Hepatocyte (in vitro differentiated cells): ENCODE measurements around the gene STEAP3. TPM values are rescaled to one million over a fixed set of nuclear protein-coding genes. Genes with fewer than 3 reads are reported as not detected.

Experiments used
- DNase-seq: peaks from one replicate; pipeline ENCODE4 v3.0.0-alpha.2; 2016; ENCODE audit warnings: low spot score
- H2AFZ ChIP-seq: fragments of 200-600 bp; sonication (generic); 2 replicates; pipeline ENCODE4 v1.6.0; 2016; ENCODE audit warnings: antibody characterized with exemption, mild to moderate bottlenecking
- H3K27ac ChIP-seq: fragments of 200-600 bp; sonication (generic); 2 replicates; pipeline ENCODE4 v1.5.1; 2016; ENCODE audit warnings: mild to moderate bottlenecking
- H3K27me3 ChIP-seq: fragments of 200-600 bp; sonication (generic); 2 replicates; pipeline ENCODE4 v1.6.1; 2016
- H3K36me3 ChIP-seq: fragments of 200-600 bp; sonication (generic); replicated peaks from 2 replicates; pipeline ENCODE4 v1.5.1; 2016; ENCODE audit warnings: low read depth; ENCODE audit not compliant: insufficient read depth
- H3K4me1 ChIP-seq: fragments of 200-600 bp; sonication (generic); 2 replicates; pipeline ENCODE4 v1.5.1; 2016; ENCODE audit warnings: mild to moderate bottlenecking, moderate library complexity; ENCODE audit not compliant: insufficient read depth
- H3K4me2 ChIP-seq: fragments of 200-600 bp; sonication (generic); 2 replicates; pipeline ENCODE4 v1.6.0; 2016
- H3K4me3 ChIP-seq: fragments of 200-600 bp; sonication (generic); 2 replicates; pipeline ENCODE4 v1.5.1; 2016; ENCODE audit warnings: mild to moderate bottlenecking
- H3K79me2 ChIP-seq: fragments of 200-600 bp; sonication (generic); 2 replicates; pipeline ENCODE4 v1.6.0; 2017; ENCODE audit warnings: mild to moderate bottlenecking
- H3K9me2 ChIP-seq: fragments of 200-600 bp; sonication (generic); replicated peaks from 2 replicates; pipeline ENCODE4 v1.6.0; 2017; ENCODE audit warnings: mild to moderate bottlenecking; ENCODE audit not compliant: insufficient read depth
- H3K9me3 ChIP-seq: fragments of 200-600 bp; sonication (generic); 2 replicates; pipeline ENCODE4 v1.5.1; 2016; ENCODE audit warnings: low read depth, mild to moderate bottlenecking
- H4K20me1 ChIP-seq: fragments of 200-600 bp; sonication (generic); 2 replicates; pipeline ENCODE4 v1.6.0; 2016; ENCODE audit warnings: mild to moderate bottlenecking; ENCODE audit not compliant: insufficient read depth, poor library complexity, severe bottlenecking
- CTCF ChIP-seq: fragments of 200-600 bp; sonication (generic); IDR thresholded peaks from 2 replicates; pipeline ENCODE4 v1.5.1; 2016; ENCODE audit warnings: antibody characterized with exemption, mild to moderate bottlenecking; ENCODE audit not compliant: poor library complexity
- EZH2 ChIP-seq: fragments of 200-600 bp; sonication (generic); IDR thresholded peaks from 2 replicates; pipeline ENCODE4 v1.6.1; 2016; ENCODE audit warnings: antibody characterized with exemption, mild to moderate bottlenecking, borderline replicate concordance
- EZH2phosphoT487 ChIP-seq: fragments of 200-600 bp; sonication (generic); IDR thresholded peaks from one replicate; pipeline ENCODE4 v1.6.1; 2018; ENCODE audit warnings: antibody characterized with exemption, mild to moderate bottlenecking, low read depth, moderate library complexity; ENCODE audit not compliant: unreplicated experiment, severe bottlenecking
- WGBS: methylation state at CpG from one replicate; pipeline ENCODE4 v1.1.6; 2016; ENCODE audit warnings: low lambda C conversion rate; ENCODE audit errors: missing lambda C conversion rate; 5-methylcytosine and 5-hydroxymethylcytosine counted together
- polyA plus RNA-seq: library from polyadenylated mRNA; unstranded; fragments of >200 nt; fragmentation: Nextera tagmentation; extraction: Ambion mirVana; gene quantifications from 2 replicates; pipeline ENCODE4 v1.2.1, GENCODE V29; 2016
- total RNA-seq: library from RNA; depleted of rRNA; stranded (reverse); fragments of >200 nt; gene quantifications from 2 replicates; pipeline ENCODE4 v1.2.3, GENCODE V29; 2014

Gene STEAP3
- total and polyA plus RNA-seq, 2 experiments from 2014 or later, result 11.2 to 12.0 TPM

GRCh38 chr2:119293900-119294299 lies 70.3 kb downstream of the STEAP3 start:
- 85% methylated on average over 7 of the region's 7 CpGs for WGBS
- Histone ChIP-seq H3K9me3 (no peaks in the 10 kb centered on the region), H4K20me1 (no peaks in the 10 kb centered on the region), H3K36me3 (no peaks in the 10 kb centered on the region), H2AFZ (no peak overlapping the region), H3K4me2 (no peak overlapping the region), H3K27ac (no peak overlapping the region), H3K79me2 (no peaks in the 10 kb centered on the region), H3K27me3 (no peaks in the 10 kb centered on the region), H3K4me1 (no peaks in the 10 kb centered on the region), H3K9me2 (no peaks in the 10 kb centered on the region), H3K4me3 (no peak overlapping the region)
- DNase-seq, result no peak
- TF ChIP-seq EZH2 (no peak), EZH2phosphoT487 (no peak), CTCF (no peak)

DNA sequence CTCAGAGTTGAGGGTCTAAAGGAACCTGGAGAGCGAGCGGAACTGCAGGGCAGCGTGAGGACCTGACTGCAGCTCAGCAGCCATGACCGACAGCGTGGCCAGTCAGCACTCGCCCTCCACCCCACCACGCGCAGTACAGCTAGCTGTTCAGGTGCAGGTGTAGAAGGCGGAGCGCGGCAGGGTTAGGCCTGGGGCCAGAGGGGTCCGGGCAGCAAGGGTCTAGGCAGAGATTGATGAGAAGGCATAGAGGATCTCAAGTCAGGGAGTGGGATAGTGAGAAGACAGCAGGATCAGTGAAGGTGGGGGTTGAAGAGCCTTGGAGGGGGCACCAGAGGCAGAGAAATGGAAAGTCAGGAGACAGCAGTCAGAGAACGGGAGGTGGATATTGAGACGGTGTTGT lies 71.0 kb downstream of the STEAP3 start:
- no peaks in the 10 kb centered on the region for H3K4me1 ChIP-seq
- no peak for DNase-seq
- H4K20me1 ChIP-seq, result no peaks in the 10 kb centered on the region
- no peaks in the 10 kb centered on the region for H3K79me2 ChIP-seq
- H3K4me3 ChIP-seq, result no peak overlapping the region
- H2AFZ ChIP-seq, result no peak overlapping the region
- no peaks in the 10 kb centered on the region for H3K9me3 ChIP-seq
- no peak overlapping the region for H3K27ac ChIP-seq
- H3K27me3 ChIP-seq, result no peaks in the 10 kb centered on the region
- no peaks in the 10 kb centered on the region for H3K36me3 ChIP-seq
- no peaks in the 10 kb centered on the region for H3K9me2 ChIP-seq
- WGBS, result 97% methylated on average over 14 of the region's 14 CpGs
- no peak overlapping the region for H3K4me2 ChIP-seq
- TF ChIP-seq EZH2 (no peak), EZH2phosphoT487 (no peak), CTCF (no peak)

- Histone ChIP-seq H3K9me2 (no peaks in the 10 kb centered on the region), H4K20me1 (no peaks in the 10 kb centered on the region), H3K4me2 (no peak overlapping the region), H3K27me3 (no peaks in the 10 kb centered on the region), H3K9me3 (no peaks in the 10 kb centered on the region), H3K79me2 (no peaks in the 10 kb centered on the region), H2AFZ (no peak overlapping the region), H3K36me3 (no peaks in the 10 kb centered on the region), H3K4me1 (no peaks in the 10 kb centered on the region), H3K27ac (no peak overlapping the region), H3K4me3 (no peak overlapping the region)
- 90% methylated on average over 10 of the region's 10 CpGs for WGBS
- TF ChIP-seq CTCF (no peak), EZH2 (no peak), EZH2phosphoT487 (no peak)
- no peak for DNase-seq
Measured at GRCh38 chr2:119295688-119296375, 72.2 kb downstream of the STEAP3 start.
